Measurements from ENCODE around the gene PKN1. TPM values are rescaled to one million over a fixed set of nuclear protein-coding genes. Genes with fewer than 3 reads are reported as not detected.

PKN1 gene
- total RNA-seq, 4 donors from 2014 or later = 73.9 to 150 (median 118) TPM

DNA sequence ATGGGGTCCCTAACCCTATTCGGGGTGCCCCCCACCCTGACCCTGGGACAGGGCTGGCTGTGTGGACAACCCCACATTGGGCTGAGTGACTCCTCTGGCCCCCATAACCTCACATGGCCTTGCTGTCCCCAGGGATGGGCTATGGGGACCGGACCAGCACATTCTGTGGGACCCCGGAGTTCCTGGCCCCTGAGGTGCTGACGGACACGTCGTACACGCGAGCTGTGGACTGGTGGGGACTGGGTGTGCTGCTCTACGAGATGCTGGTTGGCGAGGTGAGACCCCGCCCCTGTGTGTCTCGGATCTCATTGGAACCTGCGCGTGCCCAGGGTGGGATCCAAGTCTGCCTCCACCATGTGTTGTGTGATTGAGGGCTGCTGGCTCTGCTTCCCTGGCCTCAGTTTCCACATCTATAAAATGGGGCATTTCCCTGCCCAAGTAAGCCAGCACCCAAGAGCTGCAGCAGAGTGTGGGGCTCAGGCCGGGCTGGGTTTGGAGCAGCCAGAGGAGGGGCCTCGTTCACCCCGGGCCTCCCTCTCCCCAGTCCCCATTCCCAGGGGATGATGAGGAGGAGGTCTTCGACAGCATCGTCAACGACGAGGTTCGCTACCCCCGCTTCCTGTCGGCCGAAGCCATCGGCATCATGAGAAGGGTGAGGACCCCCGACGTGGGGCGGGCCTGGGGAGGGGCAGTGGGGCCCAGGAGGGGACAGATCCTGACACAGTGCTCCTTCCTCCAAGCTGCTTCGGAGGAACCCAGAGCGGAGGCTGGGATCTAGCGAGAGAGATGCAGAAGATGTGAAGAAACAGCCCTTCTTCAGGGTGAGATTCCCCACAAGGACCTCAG lies 37.1 kb downstream of the PKN1 start:
- Histone ChIP-seq H3K4me1 (peaks cover 0 to 37% (median 21%) of the 10 kb centered on the region in 4 donors), H3K4me3 (no peak overlapping the region), H3K27ac (no peak overlapping the region), H3K9me3 (no peaks in the 10 kb centered on the region), H3K27me3 (peaks cover 0 to 24% of the 10 kb centered on the region in 2 donors), H3K36me3 (peaks cover 5 to 64% (median 13%) of the 10 kb centered on the region in 3 donors)
- TF ChIP-seq, protein P1, sequence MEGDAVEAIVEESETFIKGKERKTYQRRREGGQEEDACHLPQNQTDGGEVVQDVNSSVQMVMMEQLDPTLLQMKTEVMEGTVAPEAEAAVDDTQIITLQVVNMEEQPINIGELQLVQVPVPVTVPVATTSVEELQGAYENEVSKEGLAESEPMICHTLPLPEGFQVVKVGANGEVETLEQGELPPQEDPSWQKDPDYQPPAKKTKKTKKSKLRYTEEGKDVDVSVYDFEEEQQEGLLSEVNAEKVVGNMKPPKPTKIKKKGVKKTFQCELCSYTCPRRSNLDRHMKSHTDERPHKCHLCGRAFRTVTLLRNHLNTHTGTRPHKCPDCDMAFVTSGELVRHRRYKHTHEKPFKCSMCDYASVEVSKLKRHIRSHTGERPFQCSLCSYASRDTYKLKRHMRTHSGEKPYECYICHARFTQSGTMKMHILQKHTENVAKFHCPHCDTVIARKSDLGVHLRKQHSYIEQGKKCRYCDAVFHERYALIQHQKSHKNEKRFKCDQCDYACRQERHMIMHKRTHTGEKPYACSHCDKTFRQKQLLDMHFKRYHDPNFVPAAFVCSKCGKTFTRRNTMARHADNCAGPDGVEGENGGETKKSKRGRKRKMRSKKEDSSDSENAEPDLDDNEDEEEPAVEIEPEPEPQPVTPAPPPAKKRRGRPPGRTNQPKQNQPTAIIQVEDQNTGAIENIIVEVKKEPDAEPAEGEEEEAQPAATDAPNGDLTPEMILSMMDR (IDR thresholded peaks at IDR 0.05) = no peak
- no peak for TF ChIP-seq EP300 (IDR thresholded peaks at IDR 0.05)
- no peak for TF ChIP-seq POLR2A (IDR thresholded peaks at IDR 0.05)
- no peak for DNase-seq (ENCODE audit: low spot score in 2 of 2)
- WGBS, 2 donors = 71 to 85% methylated on average over 19 to 21 of the region's 32 CpGs

DNA sequence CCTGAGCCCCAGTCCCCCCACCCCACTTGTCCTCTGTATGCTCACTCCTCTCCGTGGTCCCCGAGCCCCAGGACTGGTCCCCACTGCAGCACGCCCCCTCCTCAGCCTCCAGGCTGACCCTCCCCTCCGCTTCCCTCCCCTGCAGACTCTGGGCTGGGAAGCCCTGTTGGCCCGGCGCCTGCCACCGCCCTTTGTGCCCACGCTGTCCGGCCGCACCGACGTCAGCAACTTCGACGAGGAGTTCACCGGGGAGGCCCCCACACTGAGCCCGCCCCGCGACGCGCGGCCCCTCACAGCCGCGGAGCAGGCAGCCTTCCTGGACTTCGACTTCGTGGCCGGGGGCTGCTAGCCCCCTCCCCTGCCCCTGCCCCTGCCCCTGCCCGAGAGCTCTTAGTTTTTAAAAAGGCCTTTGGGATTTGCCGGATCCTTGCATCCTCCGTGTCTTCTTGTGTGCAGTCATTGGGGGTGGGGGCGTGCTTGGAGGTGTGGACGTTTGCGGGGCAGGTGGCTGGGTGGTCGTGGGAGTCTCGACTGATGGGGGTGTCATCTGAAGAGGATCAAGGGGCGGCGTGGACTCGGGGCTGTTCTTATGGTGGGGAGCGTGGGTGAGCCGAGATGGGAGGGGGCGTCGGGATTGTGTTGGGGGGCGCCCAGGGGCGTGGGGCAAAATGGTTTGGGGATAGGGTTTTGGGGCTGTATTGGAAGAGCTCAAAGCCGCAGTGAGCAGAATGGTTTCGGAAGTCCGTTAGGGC lies 38.5 kb downstream of the PKN1 start:
- 56 to 63% methylated on average over 46 of the region's 46 CpGs for WGBS, 2 donors
- Histone ChIP-seq H3K36me3 (peaks cover 4 to 51% (median 5%) of the 10 kb centered on the region in 3 donors), H3K4me3 (no peak overlapping the region), H3K4me1 (peaks cover 0 to 51% (median 26%) of the 10 kb centered on the region in 4 donors), H3K27ac (no peak overlapping the region), H3K27me3 (peaks cover 0 to 34% of the 10 kb centered on the region in 2 donors), H3K9me3 (no peaks in the 10 kb centered on the region)
- TF ChIP-seq POLR2A (IDR thresholded peaks at IDR 0.05) = no peak
- no peak for TF ChIP-seq EP300 (IDR thresholded peaks at IDR 0.05)
- TF ChIP-seq, protein P1 (IDR thresholded peaks at IDR 0.05) = no peak
- no peak for DNase-seq (ENCODE audit: low spot score in 2 of 2)

DNA sequence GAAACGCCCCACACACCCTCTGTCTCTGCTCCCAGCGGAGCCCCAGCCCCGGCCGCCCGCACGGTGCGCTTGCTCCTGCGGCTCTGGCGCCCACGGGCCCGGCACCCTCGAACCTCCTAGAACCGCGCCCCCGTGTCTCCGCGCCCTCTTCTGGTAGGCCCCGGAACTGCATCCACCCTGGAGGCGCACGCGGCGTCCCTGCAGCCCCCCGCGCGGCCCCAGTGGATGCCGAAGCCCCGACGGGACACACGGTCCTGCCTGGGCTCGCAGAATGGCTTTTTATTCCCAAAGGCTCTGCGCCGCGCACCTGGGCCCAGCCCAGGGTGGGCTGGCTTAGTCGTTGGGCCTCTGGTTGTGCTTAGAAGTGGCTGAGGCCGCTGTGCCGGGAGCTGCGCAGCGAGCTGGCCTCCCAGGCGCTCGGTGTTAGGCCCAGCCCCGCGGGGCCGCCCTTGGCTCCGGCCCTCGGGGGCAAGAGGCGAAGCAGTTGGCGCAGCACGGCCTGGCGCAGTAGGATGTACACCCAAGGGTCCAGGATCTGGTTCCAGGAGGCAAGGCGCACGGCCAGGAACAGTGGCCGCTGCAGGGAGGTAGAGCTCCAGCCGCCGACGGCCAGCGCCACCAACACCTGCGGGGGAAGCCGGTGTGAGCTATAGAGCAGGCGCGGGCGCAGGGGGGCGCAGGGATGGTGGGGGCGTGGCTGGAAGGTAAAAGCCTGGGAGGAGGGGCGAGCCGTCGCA lies 39.3 kb downstream of the PKN1 start:
- Histone ChIP-seq H3K27me3 (peaks cover 0 to 34% of the 10 kb centered on the region in 2 donors), H3K4me3 (peak overlapping the region in 1 of 4 donors; percentile 24), H3K36me3 (peaks cover 4 to 48% (median 5%) of the 10 kb centered on the region in 3 donors), H3K4me1 (peaks cover 0 to 58% (median 26%) of the 10 kb centered on the region in 4 donors), H3K9me3 (no peaks in the 10 kb centered on the region), H3K27ac (no peak overlapping the region)
- peak; percentile 38 to 68 for DNase-seq (ENCODE audit: low spot score in 2 of 2)
- TF ChIP-seq, protein P1 (IDR thresholded peaks at IDR 0.05) = peak; percentile 94 to 100 (median 97)
- no peak for TF ChIP-seq POLR2A (IDR thresholded peaks at IDR 0.05)
- peak in 1 of 2 donors; percentile 39 for TF ChIP-seq EP300 (IDR thresholded peaks at IDR 0.05)
- 4 to 5% methylated on average over 45 to 62 of the region's 66 CpGs for WGBS, 2 donors

DNA sequence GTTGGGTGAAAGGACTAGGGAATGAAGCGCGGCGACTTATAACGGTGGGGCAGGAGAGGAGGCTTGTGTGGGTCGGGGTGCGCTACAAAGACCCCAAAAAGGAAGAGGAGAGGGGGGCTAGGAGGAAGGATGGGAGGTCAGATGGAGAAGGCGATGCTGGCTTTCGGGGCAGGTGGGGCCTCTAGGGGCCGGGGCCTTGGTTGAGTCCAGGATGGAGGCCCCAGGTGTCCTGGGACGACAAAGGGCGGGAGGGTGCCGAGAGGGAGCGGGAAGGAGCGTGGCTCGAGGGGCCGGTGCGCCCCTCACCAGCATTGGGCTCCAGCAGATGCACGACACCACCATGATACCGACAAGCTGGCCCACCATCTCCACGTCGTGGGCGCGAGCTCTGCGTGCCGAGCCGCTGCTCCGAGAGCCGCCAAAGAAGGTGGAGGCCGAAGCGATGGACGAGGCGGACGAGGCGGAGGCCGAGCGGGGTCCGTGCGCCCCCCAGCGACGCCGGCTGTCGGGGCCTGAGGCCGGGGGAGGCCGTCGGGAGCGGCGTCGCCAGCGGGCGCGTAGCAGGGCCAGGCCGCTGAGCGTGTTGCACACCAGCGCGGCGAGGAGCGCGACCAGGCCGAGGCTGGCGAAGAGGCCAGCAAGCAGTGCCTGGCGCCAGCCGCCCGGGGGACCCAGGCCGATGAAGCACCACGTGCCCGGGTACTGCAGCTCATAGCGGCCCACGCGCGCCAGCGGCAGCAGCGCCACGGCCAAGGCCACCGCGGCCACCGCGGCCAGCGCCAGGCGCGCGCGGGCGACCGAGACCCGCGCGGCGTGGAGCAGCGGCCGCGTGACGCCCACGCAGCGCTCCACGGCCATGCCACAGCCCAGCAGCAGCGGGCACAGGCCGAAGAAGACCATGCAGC lies 40.2 kb downstream of the PKN1 start:
- peak overlapping the region in 1 of 4 donors; percentile 40 for H3K4me3 ChIP-seq

More for the DNA sequence above, 40.2 kb downstream of the PKN1 start:
- Histone ChIP-seq H3K27ac (no peak overlapping the region), H3K9me3 (no peaks in the 10 kb centered on the region), H3K27me3 (peaks cover 0 to 34% of the 10 kb centered on the region in 2 donors), H3K4me1 (peaks cover 0 to 67% (median 26%) of the 10 kb centered on the region in 4 donors), H3K36me3 (peaks cover 0 to 48% (median 5%) of the 10 kb centered on the region in 3 donors)
- WGBS, 2 donors = 12 to 15% methylated on average over 40 to 65 of the region's 97 CpGs
- TF ChIP-seq EP300 (IDR thresholded peaks at IDR 0.05) (no peak), POLR2A (IDR thresholded peaks at IDR 0.05) (no peak)
- TF ChIP-seq, protein P1 (IDR thresholded peaks at IDR 0.05) = no peak
- no peak for DNase-seq (ENCODE audit: low spot score in 2 of 2)

Measured in tibial nerve (tissue), 4 donors.